ENCODE data around the gene PRPH2.

The PRPH2 gene, protein sequence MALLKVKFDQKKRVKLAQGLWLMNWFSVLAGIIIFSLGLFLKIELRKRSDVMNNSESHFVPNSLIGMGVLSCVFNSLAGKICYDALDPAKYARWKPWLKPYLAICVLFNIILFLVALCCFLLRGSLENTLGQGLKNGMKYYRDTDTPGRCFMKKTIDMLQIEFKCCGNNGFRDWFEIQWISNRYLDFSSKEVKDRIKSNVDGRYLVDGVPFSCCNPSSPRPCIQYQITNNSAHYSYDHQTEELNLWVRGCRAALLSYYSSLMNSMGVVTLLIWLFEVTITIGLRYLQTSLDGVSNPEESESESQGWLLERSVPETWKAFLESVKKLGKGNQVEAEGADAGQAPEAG

DNA sequence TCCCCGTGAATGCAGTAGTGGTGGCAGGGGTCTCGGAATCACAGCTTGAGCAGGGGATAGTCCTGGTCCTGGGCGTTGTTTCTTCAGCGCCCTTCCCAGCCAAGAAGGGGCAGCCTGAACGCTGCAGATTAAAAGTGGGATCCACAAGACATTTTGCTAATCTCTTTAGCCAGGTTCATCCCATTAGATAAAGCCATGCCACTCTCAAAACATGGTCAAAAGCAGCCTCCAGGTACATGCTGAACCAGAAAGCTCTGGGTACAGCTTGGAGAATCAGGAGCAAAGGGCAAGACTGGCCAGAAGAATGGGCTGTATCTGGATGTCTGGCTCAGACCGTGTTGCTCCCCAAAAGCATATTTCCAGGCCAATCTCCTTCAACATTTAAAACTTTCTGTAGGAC, at the start of gene PRPH2:
Gene PRPH2 (minus strand): TSS at position 101 of the 400 bp plus-strand sequence. CDS start 263 bp downstream, outside the sequence.
- no peak for DNase-seq (ENCODE audit: low read depth)

DNA sequence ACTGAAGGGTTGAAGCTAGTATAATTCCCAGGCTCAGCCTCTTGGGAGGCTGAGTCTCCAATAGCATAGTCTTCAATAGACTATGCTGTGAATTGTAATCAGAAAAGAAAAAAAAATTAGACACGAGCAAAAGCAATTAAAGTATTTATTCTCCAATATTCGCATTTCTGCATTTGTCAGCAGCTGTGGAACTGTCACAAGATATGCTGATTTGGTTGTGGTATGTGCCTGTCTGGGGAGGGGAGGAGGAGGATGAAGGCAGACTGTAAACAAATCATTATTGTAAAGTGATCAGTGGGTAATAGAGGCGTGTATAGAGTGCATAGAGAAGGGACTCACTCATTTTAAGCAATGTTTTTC, 49.3 kb upstream of the PRPH2 start:
- no peak for DNase-seq (ENCODE audit: low read depth)

DNA sequence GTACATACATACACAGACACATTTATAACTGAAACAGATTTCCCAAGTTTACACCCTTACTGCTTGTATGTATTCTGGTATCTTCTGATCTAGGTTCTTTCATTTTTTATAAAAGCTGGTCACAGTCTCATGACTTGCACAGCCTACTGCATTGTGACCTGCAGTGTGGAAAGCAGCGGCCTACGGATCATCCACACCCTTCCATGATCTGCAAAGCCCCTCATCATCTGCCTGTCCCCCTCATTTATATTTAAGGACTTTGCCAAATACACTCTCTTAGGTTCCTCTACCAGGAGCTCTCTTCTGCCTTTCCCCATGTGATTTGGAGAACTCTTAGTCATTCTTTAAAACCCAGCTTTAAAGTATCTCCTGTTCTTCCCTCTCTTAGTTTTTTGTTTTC, 47.4 kb upstream of the PRPH2 start:
- DNase-seq (ENCODE audit: low read depth), result no peak

DNA sequence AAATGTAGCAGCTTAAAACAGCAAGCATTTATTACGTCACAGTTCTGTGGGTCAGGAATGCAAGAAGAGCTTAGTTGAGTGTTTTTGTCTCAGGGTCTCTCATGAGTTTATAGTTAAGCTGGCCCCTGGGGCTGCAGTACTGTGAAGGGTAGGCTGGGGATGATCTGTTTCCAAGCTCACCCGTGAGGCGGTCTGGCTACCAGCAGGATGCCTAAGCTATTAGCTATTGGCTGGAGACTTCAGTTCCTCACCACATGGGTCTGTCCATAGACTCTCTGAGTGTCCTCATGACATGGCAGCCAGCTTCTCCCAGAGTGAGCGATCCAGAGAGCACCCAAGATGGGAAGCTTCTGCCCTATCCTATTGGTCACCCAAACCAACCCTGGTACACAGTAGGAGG, 46.7 kb upstream of the PRPH2 start:
- DNase-seq (ENCODE audit: low read depth), result no peak

DNA sequence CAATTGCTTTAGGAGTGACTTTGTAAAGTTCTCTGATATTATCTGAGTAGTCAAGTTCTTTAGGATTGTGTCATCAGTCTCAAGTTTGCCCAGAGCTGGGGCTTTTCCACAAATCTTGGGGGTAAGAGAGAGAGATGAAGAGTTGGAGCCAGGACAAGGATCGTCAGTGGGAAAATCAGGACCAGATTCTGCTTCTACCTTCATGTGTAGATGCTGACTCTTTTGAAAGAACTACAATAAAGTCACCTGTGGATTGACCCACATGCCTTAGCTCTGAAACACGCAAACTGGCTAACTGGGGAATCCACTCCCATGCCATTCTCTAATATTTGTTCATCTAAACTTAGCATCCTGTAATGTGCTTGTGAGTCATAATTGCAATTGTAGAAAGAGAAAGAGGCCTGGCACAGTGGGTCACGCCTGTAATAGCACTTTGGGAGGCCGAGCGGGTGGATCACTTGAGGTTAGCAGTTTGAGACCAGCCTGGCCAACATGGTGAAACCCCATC, 43.8 kb upstream of the PRPH2 start:
- DNase-seq (ENCODE audit: low read depth), result no peak

DNA sequence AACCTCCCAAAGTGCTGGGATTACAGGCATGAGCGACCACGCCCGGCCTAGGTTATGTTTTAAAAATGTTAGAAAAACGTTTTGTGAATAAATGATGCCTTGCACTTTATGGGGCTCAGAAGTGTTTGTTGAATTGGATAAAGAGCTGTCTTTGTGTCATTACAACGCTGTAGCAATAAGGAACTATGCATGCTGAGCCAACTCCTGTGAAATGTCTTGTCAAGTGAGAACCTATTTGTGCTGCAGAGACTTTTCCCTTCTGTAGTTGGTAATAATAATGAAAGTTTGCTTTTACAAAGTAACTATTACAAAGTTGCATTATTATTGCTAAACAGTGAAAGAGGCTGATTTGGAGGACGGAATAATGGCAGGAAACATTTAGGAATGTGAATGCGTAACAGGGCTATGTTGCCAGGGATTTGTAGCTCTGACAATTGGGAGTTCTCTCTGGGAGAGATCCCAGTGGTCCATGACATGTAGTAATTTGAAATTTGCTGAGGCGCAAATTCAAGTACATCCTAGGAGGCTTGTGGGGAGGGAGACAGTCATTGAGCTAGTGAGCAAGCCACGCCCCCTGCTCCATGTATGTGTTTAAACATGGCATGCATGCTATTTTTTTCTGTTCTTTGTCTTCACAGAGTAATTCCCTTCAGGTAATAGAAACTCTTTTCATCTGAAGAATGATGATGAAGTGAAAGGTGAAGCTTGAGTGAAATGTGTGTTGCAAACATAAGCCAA, 42.7 kb upstream of the PRPH2 start:
- no peak for DNase-seq (ENCODE audit: low read depth)

DNA sequence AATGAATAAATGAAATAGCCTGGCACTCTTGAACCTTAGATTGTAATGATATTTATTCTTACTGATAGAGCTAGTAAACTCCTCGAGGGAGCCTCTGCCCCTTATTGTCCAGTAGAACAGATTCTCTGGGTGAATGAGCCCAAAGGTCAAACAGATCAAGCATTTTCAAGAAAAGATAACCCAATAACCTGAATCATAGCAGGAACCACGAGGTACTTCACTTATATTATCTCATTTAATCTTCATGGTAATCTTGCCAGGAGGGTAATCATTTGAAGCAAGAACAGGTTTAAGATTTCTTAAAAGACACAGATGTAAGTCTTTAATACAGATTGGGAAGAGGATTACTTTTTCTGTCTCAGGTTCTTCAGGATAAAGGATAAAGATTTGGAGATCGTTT, 40.6 kb upstream of the PRPH2 start:
- DNase-seq (ENCODE audit: low read depth), result no peak

DNA sequence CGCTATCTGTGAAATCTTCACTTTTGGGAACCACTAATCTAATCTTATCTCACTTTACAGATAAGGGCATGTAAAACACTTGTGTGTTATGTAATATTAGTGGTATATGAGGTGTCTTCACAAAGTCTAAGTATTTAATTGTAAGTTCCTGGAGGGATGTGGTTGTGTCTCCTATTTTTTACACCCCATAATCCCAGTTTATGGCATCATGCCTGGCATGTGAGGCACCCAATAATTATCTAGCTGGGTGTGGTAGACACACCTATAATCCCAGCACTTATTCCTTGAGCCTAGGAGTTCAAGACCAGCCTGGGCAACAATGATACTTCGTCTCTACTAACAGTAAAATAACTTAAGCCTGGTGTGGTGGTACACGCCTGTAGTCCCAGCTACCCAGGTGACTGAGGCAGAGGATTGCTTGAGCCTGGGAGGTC, 40.0 kb upstream of the PRPH2 start:
- DNase-seq (ENCODE audit: low read depth), result no peak

DNA sequence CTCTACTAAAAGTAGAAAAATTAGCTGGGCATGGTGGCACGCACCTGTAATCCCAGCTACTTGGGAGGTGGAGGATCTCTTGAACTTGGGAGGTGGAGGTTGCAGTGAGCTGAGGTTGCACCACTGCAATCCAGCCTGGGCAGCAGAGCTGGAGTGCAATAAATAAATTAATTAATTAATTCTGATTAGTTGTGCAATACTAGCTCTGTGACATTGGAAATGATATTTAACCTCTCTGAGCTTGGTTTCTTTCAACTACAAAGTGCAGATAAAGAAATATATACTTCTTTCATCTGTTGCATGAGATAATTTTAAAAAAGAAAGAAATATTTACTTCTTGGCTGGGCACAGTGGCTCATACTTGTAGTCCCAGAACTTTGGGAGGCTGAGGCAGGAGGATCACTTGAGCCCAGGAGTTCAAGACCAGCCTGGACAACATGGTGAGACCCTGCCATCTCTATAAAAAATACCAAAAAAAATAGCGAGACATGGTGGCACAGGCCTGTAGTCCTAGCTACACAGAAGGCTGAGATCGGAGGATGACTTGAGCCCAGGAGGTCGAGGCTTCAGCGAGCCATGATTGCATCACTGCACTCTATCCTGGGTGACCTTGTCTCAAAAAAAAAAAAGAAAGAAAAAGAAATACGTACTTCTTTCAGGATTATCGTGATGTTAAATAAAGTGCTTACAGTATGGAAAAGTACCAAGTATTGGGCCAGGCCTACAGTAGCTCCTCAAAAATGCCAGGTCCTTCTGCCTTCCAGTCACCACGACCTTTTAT, 39.1 kb upstream of the PRPH2 start:
- DNase-seq (ENCODE audit: low read depth), result no peak

DNA sequence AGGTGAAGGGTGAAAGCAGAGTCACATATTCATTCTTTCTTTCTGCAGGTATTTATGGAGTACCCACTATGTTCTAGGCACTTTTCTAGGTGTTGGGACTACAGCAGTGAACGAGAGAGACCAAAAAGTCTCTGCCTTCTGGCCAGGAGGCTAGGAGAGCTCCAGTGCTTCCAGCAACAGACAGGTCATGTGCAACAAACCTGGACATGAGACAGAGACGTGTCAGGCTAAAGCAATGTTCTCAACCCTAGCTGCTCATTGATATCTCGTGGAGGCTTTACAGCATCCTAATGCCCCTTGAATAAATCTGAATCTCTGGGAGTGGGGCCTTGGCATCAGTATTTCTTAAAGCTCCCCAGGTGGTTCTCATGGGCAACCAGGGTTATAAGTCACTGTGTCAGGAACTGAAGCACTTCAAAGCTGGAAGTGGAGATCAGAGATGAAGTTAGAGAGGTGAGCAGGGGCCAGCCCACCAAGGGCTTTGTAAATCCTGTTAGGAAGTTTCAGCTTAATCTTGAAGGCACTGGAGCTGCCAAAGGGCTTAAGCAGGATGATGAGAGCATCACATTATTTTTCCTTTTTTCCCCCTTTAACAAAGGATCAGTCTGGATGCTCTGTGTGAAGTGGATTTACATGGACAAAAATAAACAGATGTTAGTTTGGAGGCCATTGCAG, 36.5 kb upstream of the PRPH2 start:
- DNase-seq (ENCODE audit: low read depth), result no peak

DNA sequence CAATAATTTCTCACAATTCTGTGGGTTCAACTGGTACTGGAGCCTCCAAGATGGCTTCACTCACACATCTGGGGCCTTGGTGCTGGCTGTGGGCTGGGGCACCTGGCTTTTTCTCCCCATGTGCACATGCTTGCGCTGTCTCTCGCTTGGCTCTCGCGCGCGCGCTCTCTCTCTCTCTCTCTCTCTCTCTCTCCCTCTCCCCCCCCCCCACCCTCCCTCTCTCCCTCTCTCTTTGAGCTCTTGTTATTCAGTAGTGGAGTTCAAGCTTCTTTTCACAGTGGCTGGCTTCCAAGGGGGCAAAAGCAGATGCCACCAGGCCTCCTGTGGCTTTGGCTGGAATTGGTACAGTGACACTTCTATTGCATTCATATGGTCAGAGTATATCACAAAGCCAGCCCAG, 34.3 kb upstream of the PRPH2 start:
- no peak for DNase-seq (ENCODE audit: low read depth)

DNA sequence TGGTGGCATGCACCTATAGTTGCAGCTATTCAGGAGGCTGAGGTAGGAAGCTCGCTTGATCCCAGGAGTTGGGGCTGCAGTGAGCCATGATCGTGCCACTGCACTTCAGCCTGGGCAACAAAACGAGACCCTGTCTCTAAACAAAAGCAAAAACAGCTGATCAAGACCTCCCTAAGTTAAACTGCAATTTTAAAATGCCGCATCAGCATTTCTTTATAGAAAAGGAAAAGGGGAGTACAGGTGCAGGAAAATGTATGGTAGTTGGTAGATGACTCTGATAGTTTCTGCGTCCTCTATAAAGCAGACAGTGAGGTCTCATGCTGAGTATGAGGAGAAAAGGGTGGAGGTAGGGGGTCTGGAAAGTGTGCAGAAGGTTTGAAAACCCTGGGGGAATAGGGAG, 32.4 kb upstream of the PRPH2 start:
- no peak for DNase-seq (ENCODE audit: low read depth)

DNA sequence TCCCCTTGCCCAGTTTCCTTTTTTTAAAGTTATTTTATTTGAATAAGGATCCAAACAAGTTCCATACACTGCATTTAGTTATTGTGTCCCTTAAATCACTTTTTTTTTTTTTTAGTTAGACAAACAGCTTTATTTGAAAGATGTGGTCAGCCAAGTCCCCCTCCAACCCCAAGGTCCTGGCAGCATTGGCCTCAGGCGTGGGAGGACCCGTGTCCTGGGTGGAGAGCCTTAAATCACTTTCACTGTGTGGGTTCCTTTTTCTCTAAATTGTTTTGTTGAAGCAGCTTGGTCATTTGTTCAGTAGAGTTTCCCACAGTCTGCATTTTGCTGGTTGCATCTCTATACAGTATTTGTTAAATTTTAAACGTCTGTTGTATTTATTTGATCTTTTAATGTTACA, 28.7 kb upstream of the PRPH2 start:
- no peak for DNase-seq (ENCODE audit: low read depth)

DNA sequence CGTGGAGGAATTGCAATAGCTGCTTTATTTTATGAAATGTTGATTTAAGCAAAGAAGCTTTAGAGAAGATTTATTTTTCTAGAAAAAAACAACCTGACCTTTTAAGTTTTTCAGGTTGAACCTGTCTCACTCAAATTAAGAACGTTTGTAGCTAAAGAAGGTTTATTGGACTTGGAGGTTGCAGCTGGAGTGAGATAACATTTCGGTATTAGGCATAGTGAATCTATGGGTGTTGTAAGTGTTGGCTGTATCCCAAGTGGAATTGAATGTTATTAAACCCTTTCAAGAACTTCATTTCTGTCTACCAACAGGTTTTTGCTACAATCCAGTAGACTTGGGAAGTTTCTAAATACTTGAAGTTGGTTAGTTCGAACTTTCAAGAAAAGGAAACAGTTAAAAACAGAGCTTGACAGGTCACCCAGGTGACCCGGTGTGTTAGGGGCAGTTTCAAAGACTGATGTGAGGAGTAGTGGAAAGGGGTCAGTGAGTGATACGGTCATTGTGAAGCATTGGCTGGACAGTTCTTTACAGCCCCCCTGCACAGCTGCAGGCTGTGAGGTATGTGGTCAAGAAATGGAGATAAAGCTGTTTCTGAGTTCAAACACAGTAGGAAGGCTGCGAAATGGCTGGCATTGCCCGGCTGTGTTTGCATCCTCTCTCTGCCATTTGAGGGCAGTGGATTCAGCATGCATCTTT, 26.0 kb upstream of the PRPH2 start:
- DNase-seq (ENCODE audit: low read depth), result no peak

DNA sequence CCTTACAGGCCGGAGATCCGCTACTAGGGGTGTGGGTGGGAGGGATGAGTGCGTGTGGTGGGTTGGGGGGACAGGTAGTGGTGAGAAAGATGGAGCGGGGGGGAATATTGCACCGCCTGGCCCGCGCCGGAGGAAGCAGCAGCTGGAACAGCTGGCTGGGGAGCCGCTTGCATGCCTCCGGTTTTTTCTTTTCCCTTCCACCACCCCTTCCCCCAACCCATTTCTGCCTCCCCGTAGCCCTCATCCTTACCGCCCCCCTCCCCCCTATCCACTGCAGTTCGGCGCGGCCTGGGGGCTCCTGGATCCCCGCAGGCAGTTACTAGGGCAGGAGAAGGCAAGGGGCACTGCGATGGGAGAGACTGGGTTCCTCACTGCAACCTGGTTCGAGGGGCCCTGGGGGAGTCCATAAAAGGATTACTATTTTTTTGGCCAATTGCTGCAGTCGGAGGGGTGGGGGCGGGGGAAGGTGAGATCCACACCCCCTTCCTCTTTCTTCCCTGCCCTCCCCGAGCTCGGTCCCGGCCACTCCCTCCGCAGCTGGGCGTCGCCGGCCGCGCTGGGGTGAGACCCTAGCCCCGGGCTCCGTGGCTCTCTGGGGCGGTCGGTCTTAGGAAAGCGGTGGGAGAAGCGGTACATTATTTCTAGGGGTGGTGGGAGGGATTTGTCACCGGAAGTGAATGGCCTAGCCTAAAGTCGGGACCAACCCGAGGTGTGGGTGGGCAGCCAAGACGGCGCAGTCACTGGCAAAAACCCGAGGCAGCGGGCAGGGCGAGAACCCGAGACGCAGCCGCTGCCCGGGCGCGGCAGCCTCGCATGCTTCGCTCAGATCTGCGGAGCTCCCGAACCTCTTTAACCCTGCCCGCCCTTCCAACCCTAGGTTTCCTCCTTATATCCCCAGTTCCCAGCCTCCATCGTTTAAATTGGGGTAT, 24.3 kb upstream of the PRPH2 start:
- DNase-seq (ENCODE audit: low read depth), result peak; percentile 66

DNA sequence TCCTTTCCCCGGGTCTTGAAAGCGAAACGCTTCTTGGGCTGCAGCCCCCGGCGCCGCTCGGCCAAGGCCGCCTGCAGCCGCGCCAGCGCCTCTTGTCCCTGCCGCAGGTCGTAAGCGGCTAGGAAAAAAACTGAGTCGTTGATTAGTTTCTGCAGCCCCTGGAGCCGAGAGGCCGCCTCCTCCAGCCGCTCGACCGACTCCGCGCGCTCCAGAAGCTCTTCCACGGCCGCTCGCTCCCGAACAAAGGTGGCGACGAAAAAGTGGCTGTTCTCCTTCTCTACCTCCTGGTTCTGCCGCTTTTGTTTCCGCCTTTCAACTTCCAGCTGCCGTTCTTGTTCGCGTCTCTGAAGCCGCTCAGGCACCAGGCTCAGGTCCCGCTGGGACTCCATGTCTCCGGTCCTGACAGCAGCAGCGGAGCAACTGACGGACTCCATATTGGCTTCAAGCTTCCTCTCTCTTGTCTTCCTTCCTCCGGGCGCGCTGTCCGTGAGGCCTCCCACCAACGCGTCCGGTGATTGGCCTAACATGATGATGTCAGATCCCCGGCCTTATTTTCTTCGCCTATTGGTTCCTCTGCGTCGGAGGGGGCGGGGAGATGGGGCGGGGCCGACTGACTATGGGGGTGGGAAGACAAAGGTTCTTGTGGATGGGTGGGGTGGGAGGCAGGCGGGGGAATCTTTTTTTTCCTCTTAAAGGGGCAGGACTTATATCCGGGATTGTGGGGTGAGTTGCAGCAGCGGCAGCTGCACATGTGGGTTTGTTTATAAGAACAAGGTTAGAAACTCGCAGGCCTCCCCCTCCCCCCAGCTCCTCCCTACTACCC, 23.5 kb upstream of the PRPH2 start, which contains the start of gene TBCC:
Gene TBCC (minus strand): TSS at position 464 of the 823 bp plus-strand sequence. CDS start 30 bp downstream, at position 434.
- DNase-seq (ENCODE audit: low read depth), result peak; percentile 90

DNA sequence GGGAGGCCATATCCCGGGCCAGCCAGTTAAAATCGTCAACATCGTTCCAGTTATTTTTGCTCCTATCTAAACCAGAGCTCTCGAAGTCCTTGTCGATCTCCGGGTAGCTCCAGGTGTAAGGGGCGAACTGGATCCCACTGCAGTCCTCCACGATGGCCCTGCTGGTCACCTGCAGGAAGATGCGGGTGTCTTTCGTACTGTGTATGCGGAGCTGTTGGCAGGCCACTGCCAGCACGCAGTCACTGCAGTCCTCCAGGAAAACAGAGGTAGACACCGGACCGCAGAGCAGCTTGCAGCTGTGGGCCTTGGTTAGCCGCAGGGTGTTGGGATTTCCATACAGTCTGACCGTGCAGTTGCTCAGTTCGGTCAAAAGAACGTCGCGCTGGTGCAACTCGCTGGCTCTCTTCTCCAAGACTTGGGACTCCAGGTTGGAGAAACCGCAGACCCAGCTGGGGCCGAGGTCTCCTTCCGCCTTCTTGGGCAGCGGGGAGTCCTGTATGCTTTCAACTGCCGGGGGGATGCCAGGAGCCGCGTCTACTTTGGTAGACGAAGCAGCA, 22.8 kb upstream of the PRPH2 start:
- DNase-seq (ENCODE audit: low read depth), result no peak

DNA sequence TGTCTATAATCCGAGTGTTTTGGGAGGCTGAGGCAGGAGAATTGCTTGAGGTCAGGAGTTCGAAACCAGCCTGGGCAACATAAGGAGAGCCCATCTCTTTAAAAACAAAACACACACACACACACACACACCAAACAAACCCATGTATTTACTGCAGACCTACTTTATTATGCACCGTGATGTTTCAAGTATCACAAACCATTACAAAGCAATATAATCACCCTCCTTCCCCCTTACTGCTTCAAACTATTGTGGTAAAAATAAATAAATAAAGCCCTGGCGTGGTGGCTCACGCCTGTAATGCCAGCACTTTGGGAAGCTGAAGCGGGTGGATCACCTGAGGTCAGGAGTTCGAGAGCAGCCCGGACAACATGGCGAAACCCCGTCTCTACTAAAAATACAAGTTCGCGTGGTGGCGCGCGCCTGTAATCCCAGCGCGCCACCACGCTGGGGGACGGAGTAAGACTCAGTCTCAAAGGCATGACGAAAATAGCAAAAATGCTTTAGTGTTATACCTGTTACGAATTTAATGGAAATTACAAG, 22.0 kb upstream of the PRPH2 start:
- DNase-seq (ENCODE audit: low read depth), result no peak

Measured in activated T-helper 9 cell treated with anti-CD3 and anti-CD28 coated beads, Interleukin-2, amount 50 U/mL, for 16 hours (primary cell).